ENCODE measurements around the gene GPAM.
A peak's percentile ranks its signal among the peaks of the same experiment; 100 is the strongest.
"Not testable (repeated sequence)": the region's sequence is repeated elsewhere in the genome, so short reads cannot be mapped to it uniquely, and the experiment has no call there.

Gene GPAM, protein sequence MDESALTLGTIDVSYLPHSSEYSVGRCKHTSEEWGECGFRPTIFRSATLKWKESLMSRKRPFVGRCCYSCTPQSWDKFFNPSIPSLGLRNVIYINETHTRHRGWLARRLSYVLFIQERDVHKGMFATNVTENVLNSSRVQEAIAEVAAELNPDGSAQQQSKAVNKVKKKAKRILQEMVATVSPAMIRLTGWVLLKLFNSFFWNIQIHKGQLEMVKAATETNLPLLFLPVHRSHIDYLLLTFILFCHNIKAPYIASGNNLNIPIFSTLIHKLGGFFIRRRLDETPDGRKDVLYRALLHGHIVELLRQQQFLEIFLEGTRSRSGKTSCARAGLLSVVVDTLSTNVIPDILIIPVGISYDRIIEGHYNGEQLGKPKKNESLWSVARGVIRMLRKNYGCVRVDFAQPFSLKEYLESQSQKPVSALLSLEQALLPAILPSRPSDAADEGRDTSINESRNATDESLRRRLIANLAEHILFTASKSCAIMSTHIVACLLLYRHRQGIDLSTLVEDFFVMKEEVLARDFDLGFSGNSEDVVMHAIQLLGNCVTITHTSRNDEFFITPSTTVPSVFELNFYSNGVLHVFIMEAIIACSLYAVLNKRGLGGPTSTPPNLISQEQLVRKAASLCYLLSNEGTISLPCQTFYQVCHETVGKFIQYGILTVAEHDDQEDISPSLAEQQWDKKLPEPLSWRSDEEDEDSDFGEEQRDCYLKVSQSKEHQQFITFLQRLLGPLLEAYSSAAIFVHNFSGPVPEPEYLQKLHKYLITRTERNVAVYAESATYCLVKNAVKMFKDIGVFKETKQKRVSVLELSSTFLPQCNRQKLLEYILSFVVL

DNA sequence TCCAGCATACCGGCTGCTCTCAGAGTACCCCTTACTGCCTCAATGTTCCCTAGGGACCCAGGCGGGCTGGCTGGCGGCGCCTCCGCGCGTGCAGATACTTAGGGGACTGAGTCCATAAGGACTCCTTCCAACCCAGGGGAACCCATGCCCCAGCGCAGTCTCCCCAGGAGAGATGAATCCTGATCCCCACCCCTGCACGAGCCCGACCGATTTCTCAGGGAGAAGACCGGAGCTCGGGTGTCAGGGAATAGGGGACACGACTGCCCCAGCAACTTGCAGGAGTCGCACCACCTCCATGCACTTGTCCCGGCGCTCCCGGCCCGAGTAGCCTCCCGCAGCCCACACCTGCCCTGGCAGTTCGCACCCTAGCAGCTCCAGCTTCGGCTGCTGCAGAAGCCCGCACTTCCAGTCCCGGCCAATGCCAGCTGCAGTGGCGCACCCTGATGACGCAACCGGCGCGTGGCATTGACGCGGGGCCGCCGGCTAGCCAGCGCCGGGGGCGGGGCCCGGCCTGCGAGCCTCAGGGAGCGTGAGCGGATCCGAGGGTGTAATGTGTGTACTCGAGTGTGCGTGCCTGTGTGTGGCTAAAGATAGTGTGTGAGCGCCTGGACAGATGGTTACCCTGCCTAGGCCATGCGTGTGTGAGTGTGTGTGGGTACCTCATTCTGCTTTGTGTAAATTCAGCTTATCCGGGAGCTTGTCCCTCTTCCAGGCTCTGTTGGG, at the start of gene GPAM:
GPAM (minus strand) TSS at position 437 of the 723 bp plus-strand sequence. CDS start 1,981 bp downstream, outside the sequence.
- DNase-seq: peak; percentile 55

DNA sequence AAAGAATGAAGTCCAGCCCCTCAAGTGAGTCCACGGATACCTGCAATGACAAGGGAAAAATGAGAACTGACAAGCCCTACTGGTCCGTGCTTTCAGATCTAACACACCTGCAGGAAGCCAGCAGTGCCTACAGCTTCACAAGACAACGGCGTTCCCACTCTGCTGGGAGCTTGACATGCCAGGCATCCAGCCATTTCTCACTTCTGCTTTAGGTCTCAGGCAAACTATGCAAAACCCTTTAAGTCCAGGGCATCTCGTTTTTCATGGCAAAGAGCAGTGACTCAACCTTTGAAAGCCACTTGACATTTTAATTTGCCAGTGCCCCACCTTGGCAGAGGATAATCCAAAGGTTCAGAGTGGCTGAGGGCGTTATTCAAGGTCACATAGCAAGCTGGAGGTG, 49.1 kb upstream of the GPAM start:
- DNase-seq: no peak

DNA sequence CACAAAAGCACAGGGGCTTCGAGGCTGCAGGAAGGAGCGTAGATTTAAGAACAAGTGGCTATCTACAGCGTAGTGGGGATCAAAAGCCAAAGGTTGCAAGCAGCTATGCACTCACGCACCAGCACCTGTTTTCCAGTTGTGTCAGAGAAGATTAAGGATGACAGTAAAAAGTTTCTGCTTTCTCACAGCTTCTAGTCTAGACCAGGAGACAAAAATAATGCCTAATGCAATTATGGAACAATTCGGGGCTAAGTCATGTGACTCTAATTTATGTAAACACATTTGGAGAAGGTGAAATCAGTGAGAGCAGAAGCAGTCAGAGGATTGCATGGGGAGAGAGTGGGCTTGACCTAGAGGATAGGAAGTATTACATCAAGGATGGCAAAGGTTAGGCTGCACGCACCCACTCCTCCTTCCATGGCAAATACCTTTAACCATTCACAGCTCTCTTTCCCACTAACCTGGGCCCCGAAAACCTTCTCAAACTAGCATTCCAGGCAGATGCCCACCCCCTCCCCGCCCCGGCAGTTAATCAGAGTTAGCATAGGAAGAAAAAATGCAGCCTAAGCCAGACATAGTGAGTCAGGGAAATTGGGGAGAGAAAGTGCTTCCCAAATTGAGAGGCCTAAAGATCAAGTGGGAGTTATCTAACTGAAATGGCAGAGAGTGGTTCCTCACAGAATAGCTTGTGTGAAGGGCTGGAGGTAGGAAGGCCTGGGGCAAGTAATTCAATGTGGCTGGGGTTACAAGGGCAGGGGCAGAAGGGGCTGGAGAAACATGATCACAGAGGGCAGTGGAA, 48.2 kb upstream of the GPAM start:
- no peak for DNase-seq

DNA sequence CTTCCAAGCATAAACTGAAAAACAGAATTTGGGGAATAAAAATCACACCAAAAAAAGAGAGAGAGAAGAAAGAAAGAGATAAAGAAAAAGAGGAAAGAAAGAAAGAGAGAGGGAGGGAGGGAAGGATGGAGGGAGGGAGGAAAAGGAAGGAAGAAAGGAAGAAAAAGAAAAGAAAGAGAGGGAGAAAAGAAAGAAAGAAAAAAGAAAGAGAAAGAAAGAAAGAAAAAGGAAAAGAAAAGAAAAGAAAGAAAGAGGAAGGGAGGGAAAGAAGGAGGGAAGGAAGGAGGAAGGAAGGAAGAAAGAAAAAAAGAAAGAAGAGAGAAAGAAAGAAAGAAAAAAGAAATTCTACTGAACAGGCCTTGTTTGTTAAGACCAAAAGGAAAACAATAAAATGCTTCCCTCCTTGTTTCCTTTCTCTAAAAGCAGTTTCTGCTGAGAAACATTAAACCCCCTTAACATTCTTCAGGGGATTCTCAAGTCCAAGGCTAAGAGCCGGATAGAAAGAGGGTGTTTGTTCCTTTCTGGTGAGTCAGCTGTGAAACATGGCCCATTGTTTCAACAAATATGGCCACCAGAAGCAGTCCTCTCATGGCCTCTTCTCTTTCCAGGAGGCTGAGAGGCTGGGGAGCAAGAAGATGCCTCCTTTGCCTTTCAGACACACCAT, 46.9 kb upstream of the GPAM start:
- DNase-seq: no peak

DNA sequence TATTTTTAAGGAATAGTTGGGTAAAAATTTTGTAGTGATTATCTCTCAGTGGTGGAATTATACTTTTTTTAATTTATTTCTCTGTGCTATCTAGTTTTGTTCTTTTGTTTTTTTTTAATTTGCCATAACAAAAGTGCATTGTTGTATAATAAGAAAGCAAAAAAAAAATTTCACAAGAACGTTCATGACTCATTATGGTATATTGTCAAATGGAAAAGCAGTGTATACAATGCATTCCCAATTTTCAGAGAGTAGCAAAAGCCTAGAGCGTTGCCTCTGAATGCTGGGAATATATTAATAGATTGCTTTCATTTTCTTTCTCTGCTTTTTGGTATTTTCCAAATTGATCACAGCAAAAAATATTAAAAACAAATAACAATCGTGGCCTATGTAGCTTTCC, 46.3 kb upstream of the GPAM start:
- DNase-seq: no peak

DNA sequence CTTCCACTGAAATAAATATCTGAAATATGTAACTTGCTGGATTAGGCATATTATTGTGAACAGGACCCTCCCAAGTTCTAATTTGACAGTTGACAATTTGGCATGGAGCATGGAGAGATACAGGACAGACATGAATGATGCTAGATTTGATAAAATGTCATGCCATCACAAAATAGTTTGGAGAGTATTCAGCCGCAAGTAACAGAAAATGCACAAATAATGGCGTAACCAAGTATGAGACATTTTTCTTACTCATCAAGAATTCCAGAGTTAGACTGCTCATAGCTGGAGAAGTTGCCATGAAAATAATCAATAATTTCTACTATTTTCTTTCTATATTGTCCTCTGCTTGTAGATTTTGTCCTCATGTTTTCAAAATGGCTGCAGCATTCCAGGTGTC, 45.5 kb upstream of the GPAM start:
- DNase-seq: no peak

DNA sequence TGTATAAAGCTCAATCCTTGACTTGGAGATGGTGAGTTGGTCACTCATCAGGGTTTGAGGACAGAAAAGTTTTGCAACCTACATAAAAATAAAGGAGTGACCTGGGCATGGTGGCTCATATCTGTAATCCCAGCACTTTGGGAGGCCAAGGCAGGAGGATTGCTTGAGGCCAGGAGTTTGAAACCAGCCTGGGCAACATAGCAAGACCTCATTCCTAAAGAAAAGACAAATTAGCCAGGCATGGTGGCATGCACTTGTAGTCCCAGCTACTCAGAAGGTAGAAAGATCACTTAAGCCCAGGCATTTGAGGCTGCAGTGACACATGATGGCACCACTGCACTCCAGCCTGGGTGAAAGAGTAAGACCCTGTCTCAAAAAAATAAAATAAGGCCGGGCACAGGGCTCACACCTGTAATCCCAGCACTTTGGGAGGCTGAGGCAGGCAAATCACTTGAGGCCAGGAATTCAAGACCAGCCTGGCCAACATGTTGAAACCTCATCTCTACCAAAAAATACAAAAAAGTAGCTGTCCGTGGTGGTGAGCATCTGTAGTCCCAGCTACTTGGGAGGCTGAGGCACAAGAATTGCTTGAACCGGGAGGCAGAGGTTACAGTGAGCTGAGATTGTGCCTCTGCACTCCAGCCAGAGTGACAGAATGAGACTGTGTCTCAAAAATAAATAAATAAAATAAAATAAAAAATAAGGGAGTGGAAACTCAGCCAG, 45.0 kb upstream of the GPAM start:
- not testable (repeated sequence) for DNase-seq

DNA sequence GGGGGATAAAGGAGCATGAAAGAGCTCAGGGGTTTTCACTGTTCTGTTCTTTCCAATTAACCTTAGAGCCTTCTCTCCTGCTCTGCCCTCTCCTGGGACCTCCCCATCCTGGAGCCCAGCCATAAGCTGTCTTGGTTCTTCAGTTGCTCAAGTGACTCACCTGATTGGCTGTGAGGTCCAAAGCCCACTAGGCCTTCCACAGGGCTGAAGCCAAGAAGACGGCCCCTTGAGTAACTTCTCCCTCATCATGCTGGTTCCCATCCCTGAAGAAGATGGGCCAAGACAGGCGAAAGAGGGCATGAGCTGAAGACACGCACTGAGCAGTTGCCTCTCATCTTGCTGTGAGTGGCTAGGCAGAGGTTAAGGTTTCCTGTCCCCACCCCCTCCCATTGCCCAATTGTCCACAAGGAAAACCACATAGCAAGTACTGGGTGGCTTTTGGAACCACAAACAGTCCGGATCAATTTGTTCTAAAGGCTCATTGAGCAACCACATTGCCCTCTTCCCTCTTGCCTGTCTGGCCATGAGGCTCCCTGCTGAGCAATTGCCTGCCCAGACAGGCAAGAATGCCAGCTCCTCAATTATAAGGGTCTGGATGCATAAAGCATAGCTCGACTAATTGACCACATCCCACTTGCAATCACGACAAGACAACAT, 43.9 kb upstream of the GPAM start:
- no peak for DNase-seq

DNA sequence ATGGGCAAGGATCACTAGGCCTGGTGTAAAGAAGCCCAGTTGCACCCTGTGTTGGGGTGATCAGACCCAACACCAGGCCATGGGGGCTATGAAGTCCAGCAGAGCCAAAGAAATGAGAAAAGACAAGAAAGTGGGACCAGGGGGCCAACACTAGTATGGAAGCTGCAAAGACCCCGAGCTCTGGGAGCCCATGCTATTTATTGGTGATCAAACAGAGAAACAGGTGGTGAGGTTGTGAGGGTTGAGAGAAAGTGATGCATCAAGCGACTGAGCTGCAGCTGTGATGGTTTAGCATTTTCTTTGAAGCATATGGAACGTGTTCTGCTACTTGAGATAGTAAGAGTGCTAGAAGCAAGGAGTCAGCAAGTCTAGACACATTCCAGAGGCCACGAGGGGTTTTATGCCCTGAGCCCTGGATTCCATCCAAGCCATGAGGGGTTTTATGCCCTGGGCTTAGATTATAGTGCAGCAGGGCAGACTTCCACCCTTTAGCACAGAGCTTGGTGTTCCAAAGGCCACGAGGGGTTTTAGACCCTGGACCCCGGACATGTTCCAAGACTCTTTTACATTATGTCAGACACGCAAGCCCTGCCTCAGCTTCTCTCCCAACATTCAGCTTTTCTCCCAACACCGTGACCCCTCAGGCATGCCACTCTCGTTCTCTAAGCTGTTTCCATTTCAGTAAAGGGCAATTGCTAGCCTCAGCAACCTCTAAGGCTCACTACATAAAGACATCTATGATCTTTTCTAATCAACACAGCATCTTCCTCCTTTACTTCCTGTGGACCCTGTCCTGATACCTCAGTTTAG, 43.1 kb upstream of the GPAM start:
- no peak for DNase-seq

DNA sequence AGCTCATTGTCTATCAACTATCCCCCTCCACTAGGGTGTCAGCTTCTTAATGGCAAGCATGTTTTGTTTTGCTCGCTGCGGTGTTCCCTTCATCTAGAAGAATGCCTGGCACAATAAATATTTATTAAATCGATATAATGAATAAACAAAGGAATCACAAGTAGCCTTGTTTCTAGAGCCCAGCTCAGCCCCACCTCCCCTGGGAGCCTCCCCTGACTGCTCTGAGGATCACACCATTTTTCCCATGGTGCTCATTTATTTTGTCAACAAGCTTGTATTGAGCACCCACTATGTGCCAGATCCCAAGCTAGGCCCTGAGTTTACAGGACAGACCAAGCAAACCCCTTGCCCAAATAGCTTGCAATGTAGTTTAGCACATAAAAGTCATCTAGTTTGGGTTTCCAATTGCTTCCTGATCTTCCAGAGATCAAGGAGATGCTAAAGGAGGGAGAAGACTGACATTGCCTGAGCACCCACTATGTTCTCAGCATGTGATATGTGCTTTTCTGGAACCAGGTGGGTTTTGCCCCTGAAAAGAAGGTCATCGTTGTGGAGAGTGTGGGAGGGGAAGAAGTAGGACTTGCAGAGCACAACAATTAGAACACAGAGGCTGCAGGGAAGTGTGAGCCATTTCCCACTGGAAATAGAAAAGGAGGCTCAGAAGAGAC, 42.3 kb upstream of the GPAM start:
- DNase-seq: no peak

DNA sequence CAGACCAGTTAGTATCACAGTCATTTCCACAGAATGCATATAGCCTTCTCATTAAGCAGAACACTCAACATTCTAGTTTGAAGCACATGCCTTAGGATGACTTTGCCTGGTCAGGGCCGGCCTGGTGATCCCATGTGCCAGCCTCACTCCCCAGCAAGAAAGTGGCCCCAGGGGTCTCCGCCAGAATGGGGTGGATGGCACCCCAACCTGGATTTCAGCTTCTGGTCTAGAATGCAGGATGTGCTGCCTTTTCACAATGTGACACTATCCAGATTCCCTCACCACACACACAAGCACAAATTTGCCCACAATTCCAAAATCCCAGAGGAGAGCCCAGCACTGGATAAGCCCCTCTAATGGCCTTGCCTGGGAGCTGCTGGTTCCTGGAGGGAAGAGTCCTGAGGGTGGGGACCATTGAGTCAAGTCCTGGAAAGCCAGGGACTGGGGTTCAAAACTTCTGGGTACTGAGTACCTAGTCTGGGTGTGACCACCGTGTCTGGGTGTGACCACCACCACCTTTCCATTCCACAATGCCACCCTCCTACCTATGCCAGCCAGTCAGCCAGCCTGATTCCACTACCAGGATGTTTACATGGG, 41.5 kb upstream of the GPAM start:
- no peak for DNase-seq

DNA sequence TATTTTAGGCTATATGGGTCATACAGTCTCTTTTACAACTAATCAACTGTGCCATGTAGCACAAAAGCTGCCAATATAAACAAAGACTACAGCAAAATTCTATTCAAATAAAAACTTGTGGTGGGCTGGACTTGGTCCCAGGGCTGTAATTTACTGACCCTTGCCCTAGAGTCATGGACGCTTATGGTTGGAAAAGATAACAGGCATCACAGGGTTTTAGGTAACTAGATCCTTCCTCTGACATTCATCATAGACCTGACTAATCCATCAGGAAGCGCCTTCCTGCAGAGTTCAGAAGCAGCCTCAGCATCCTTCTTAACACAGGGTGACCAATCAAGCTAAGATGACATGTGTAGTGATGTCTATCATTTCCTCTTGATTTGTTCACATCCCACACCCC, 40.2 kb upstream of the GPAM start:
- no peak for DNase-seq

DNA sequence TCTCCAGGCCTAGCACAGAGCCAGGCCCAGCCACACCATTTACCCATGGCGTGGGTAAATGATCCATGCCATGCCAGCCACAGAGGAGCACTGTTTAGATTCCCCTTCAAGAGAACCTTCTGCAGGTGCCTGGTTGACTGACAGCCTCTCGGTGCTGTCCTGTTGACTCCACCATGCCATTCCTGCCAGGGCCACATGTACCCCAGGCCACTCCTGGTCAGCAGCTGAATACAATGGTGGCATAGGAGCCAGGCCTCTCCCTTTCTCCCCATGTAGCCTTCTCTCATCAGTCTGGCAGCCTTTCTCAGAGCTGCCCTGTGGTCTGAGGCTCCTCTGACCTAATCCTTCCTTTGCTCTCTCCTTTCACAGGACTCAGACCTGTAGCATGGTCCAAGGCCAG, 39.2 kb upstream of the GPAM start:
- DNase-seq: no peak

DNA sequence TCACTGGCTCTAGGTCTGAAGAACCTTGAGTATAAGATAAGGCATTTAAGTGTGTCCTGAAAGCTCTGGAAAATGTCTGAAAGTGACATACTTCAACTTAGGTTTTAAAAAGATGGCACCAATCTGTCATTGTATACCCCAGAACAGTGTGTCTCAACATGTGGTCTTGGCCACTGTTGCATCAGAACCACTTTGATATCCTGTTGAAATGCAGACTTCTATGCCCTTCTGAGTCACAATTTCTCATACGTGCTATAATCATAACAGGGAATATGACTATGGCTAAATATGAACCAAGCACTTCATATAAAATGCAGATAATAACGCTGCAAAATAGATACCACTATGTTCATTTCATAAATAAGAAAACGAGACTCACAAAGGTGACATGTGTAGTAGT, 38.0 kb upstream of the GPAM start:
- DNase-seq: no peak

DNA sequence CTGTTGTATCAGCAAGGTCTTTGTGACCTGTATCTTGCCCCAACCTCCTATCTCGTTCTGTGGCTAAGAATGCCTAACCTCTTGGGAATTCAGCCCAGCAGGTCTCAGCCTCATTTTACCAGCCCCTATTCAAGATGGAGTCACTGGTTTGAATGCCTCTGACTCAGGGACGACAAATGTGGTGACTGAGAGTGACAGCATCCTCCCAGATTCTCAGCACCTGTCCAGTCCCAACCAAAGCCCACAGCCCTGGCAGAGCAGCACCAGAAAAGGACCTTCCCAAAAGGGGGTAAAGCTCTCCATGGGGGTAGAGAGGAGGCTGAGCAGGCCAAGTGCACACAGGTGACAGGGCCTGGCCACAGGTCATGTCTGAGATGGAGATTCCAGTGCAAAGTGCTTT, 35.4 kb upstream of the GPAM start:
- DNase-seq: no peak

DNA sequence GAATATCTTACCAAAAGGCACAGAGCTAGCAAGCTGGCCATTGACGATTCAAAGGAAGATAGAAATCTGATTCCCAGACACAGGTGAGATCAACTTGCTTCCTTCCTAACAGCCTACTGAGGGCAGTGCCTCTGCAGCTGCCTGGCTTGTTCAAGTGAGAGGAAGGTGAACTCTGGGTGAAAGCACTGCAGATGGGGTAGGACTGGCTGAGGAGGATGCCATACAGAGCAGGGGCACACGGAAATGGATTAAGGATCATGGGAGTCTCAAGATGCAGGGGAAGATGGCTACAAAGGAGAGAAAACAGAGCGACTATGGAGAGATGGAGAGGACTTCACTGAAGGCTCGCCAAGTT, 34.4 kb upstream of the GPAM start:
- no peak for DNase-seq

DNA sequence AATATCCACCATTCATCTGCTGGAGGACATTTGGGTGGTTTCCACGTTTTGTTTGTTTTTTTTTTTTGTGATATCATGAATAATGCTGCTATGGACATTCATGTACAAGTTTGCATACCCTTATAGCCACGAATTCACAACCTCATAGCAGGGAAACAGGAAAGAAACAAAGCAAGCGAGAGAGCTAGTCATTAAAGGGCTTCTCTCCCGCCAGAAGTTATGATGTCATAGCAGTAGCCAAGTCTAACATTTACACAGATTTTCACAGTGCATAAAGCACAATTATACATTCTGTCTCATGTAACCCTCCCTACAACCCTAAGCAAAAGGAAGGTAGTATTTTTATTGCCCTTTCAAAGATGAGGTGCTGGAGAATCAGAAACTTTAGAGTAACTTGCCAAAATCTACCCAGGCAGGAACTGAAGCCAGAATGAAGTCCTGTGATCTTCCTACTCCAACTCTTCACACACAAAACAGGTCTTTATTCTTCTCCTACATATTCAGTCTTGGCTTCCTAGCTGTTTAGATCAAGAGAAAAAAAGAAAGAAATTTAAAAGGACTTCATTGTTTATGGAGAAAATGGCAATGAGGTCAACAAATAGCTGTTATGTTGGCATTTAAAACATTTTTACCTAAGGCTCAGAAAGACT, 33.9 kb upstream of the GPAM start:
- DNase-seq: no peak

DNA sequence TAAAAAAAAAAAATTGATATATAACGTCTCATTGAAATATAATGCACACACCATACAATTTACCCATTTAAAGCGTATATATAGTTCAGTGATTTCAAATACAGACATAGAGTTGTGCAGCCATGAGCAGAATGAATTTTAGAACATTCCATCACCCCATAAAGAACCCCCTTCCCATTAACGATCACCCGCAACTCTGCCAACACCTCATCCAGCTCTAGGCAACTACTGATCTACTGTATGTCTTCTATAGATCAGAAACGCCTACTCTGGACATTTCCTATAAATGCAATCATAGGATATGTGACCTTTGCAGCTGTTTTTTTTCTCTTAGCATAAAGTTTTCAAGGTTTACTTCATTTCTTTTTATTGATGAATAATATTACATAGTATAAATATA, 33.4 kb upstream of the GPAM start:
- DNase-seq: no peak

DNA sequence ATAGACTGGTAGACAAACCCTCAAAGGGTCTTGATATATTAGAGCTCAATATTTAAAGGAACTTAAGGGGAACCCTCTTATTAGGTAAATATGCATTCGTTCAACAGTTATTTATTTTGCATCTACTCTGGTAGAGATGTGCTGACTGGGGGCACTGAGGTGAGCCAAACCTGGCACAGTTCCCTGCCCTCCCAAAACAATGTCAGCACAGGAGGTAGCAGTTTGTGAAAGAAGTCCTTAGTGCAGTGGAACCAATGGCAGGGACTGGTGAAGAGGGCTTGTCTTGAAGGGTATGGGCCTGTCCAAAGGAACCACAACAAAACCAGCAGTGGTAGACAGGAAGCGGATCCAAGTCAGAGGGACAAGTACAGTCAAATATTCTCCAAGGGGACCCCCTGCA, 32.6 kb upstream of the GPAM start:
- no peak for DNase-seq

Data from NCI-H446 treated with DMSO at 0.1 percent for 48 hours (cell line).